GM21390 (cell line): ENCODE measurements around the gene AKAP1.

ENCODE experiments used
- ATAC-seq: cut with Tn5 transposase; IDR thresholded peaks from one replicate; pipeline ENCODE4 v1.9.1; 2021; ENCODE audit not compliant: unreplicated experiment

Gene AKAP1

DNA sequence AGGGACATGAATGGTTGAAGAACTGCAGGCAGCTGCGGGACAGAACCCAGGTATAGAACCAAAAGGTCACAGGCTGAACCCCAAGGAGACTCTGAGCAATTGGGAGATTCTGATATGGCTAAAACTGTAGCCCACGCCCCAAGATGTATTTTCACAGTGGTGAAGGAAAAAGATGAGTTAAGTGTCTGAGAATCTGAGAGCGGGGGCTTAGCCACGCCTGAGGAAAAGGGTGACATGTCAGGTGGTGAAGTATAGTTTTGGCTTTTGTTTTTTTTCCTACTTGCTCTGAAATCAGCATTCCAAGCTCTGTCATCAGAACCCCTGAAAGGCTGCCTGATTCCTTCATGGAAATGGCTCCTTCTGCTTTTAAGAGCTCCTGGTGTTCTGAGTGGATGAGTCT is 73.3 kb downstream of the AKAP1 start:
- no peak for ATAC-seq

DNA sequence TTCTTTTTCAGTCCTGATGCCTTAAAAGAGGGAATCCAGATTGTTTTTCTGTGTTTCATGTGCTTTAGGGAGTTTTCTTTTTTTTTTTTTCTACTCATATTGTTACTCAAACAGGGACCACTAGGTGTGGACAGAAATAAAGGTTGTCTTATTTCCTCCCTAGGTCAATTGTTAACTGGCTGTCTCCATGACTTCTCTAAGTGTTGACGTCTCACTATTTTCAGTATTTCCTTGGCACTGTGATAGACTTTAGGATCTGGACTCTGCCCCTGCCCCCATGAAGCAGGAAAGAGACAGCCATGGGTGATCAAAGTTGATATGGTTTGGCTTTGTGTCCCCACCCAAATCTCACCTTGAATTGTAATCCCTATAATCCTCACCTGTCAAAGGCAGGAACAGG is 73.7 kb downstream of the AKAP1 start:
- ATAC-seq, result no peak

DNA sequence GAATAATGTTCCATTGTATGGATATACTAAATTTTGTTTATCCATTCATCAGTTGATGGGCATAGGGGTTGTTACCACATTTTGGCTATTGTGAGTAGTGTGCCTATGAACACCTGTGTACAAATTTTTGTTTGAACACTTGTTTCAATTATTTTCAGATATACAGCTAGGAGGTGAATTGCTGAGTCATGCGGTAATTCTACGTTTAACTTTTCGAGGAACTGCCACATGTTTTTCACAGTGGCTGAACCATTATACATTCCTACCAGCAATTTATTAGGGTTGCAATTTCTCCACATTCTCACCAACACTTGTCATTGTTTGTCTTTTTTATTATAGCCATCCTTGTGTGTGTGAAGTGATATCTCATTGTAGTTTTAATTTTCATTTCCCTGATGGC is 75.6 kb downstream of the AKAP1 start:
- ATAC-seq, result no peak

DNA sequence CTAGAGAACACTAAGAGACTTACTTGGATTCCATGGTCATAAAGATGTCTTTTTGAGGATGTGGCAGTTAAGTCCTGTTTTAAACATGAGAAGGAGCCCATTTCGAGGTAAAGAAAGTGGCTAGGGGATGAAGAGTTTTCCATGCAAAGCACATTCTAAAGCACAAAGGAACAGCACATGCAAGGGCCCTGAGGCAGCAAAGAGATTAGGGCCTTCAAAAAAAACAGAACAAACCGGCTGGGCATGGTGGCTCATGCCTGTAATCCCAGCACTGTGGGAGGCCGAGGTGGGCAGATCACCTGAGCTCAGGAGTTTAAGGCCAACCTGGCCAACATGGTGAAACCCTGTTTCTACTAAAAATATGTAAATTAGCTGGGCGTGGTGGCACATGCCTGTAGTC is 79.8 kb downstream of the AKAP1 start:
- no peak for ATAC-seq

DNA sequence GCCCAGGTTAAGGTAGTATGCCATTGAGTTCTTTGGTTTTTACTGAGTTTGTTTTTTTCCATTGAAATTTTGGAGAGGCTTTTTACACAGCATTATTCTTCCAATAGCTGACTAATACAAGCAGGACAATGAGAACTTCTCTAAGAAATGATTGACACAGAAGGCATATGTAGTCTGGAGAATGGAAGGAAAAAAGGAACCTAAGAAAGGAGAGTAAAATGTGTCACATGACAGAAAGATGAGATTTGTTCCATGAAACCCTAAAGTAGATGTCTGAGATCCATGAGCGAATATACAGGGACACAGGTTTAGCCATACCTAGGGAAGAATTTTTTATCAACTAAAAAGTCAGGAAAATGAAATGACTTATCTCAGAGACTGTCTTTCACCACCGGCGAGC is 80.7 kb downstream of the AKAP1 start:
- ATAC-seq, result no peak

DNA sequence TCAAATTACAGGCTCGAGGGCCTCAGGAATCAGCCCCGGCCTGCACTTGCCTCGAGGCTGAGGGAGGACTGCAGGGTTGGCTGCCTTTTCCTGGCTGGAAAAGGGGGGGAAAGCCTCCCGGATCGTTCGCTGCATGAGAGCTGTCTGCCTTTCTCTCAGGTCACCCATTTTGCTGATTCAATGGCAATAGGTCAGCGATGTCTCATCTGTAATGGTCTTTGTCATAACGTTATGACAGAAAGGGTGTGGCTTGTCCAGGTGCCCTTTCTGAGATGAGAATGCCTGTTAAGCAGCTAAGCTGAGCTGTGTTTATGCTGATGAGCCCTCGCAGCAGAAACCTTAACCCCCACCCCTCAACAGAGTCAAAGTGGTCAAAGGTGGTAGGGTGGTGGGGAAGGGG is 81.8 kb downstream of the AKAP1 start:
- ATAC-seq, result no peak

DNA sequence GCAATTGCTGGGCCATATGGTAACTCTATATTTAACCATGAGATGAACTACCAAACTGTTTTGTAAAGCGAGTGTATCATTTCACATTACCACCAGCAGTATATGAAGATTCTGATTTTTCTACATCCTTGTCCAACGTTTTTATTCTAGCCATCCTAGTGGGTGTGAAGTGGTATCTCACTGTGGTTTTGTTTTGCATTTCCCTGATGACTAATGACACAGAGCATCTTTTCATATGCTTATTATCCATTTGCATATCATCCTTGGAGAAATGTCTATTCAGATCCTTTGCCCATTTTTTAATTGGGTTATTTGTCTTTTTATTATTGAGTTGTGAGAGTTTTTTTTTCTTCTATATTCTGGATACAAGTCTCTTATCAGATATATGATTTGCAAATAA is 83.6 kb downstream of the AKAP1 start:
- ATAC-seq, result no peak

DNA sequence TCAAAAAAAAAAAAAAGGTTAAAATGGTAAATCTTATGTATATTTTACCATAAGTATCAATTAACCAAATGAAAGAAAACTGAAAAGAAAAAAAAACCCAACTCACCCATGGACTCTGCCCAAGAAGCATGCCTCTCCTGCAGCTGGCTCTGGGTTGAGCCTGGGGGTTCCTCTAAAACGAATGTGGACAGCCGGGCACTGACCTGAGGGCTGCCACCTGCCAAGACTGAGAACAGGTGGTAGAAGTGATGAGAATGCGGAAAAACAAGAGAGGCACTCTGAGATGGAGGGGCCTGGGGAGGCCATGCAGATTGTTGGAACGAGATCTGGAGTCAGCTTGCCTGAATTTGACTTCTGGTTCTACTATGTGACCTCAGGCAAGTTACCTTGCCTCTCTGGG is 85.8 kb downstream of the AKAP1 start:
- ATAC-seq, result no peak
